ENCODE measurements around the gene DDIT3. TPM values are rescaled to one million over a fixed set of nuclear protein-coding genes. Genes with fewer than 3 reads are reported as not detected.

The DDIT3 gene
- total and polyA plus RNA-seq, 2 donors (not counting 1 experiment from before 2014, with no cell fraction given) = 35.6 to 159 TPM

DNA sequence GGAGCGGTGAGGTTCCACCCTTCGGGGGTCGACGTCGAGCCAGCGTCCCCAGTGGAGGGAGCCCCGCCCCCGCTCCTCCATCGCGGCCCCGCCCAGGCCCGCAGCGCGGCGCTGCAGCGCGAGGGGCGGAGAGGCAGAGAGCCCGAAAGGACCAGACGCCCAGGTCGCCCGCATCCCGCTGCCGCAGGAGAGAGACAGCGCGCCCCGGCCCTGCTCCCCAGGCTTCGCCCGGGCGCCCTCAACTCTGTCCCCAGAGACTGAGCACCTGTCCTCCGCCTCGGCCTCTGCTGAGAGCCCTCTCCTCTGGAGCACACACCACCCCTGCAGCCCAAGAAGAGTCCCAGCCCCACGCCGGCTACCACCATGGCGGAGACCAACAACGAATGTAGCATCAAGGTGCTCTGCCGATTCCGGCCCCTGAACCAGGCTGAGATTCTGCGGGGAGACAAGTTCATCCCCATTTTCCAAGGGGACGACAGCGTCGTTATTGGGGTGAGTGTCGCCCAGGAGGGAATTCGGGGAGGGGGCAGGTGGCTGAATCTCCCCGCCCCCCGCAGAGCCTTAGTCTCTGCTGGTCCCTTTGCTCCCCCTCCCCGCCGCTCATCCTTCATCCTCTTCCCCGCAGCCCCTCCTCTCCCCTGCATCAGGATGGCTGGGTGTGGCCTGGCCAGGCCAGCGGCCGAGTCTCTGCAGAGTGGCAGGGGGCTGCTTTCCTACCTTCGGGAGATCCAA is 29.8 kb upstream of the DDIT3 start, which contains the start of gene KIF5A:
TSS of gene KIF5A (plus strand) at position 136 of the 732 bp plus-strand sequence. CDS start at position 364, 228 bp downstream.
- Histone ChIP-seq H3K9me3 (ENCODE audit: control extremely low read depth in 1 of 3, control insufficient read depth in 2 of 3, insufficient read depth in 1 of 3, low read length in 2 of 3) (peaks cover 0 to 4% (median 0%) of the 10 kb centered on the region in 3 donors), H4K20me1 (ENCODE audit: control insufficient read depth, insufficient read depth, low read length, poor library complexity, severe bottlenecking) (no peaks in the 10 kb centered on the region), H3K79me2 (ENCODE audit: control insufficient read depth, insufficient read depth, low read length) (peaks cover 19% of the 10 kb centered on the region), H3K27ac (ENCODE audit: low read length in 2 of 2) (no peak within 1 kb of the TSS), H2AFZ (ENCODE audit: insufficient read depth, low read depth, low read length, poor library complexity, severe bottlenecking) (peak within 1 kb of the TSS; percentile 84), H3K27me3 (replicated peaks in 1 of 4; ENCODE audit: control extremely low read depth in 1 of 4, control insufficient read depth in 3 of 4, insufficient read depth in 4 of 4, low read length in 3 of 4) (peaks cover 0 to 32% (median 10%) of the 10 kb centered on the region in 4 experiments), H3K36me3 (replicated peaks in 1 of 2; ENCODE audit: control extremely low read depth in 1 of 2, control insufficient read depth in 1 of 2, extremely low read depth in 1 of 2, insufficient read depth in 2 of 2, low read length in 1 of 2) (no peaks in the 10 kb centered on the region), H3K4me1 (ENCODE audit: control insufficient read depth in 2 of 2, insufficient read depth in 2 of 2, low read length in 2 of 2) (peaks cover 18 to 27% of the 10 kb centered on the region in 2 donors), H3K9ac (ENCODE audit: low read length) (peak within 1 kb of the TSS; percentile 60), H3K4me2 (replicated peaks; ENCODE audit: low read depth, low read length, poor library complexity, severe bottlenecking) (peak within 1 kb of the TSS; percentile 89), H3K4me3 (ENCODE audit: control extremely low read depth in 1 of 5, extremely low read depth in 1 of 5, insufficient read depth in 1 of 5, low read depth in 2 of 5, low read length in 4 of 5) (peak within 1 kb of the TSS in 4 of 5 experiments; percentile 33 to 66 (median 50))
- Mint-ChIP-seq H3K27ac (peak within 1 kb of the TSS; percentile 2), H3K27me3 (peaks cover 32% of the 10 kb centered on the region), H3K4me1 (peaks cover 40% of the 10 kb centered on the region), H3K4me3 (peak within 1 kb of the TSS; percentile 76), H3K9me3 (ENCODE audit: insufficient read depth) (no peaks in the 10 kb centered on the region)
- 6% methylated on average over 45 of the region's 52 CpGs for WGBS (ENCODE audit: insufficient coverage)
- DNase-seq = peak; percentile 61
- TF ChIP-seq, protein P1, sequence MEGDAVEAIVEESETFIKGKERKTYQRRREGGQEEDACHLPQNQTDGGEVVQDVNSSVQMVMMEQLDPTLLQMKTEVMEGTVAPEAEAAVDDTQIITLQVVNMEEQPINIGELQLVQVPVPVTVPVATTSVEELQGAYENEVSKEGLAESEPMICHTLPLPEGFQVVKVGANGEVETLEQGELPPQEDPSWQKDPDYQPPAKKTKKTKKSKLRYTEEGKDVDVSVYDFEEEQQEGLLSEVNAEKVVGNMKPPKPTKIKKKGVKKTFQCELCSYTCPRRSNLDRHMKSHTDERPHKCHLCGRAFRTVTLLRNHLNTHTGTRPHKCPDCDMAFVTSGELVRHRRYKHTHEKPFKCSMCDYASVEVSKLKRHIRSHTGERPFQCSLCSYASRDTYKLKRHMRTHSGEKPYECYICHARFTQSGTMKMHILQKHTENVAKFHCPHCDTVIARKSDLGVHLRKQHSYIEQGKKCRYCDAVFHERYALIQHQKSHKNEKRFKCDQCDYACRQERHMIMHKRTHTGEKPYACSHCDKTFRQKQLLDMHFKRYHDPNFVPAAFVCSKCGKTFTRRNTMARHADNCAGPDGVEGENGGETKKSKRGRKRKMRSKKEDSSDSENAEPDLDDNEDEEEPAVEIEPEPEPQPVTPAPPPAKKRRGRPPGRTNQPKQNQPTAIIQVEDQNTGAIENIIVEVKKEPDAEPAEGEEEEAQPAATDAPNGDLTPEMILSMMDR (IDR thresholded peaks at IDR 0.05) = no peak
- TF ChIP-seq EZH2 (IDR thresholded peaks at IDR 0.05; ENCODE audit: borderline replicate concordance, insufficient read depth, low read depth, low read length, poor library complexity, severe bottlenecking) = no peak
- ChIA-PET CTCF (no interaction called here), POLR2A (no interaction called here)
- intact Hi-C loops (cut with micrococcal nuclease) = no loop called here
- ATAC-seq (ENCODE audit: low read depth) = peak; percentile 34

Measured in B cell (primary cell).